ENCODE data around the gene RAB26. TPM values are rescaled to one million over a fixed set of nuclear protein-coding genes. Genes with fewer than 3 reads are reported as not detected.

RAB26 gene
- total RNA-seq, 1 donor from 2014 or later, result 2.1 TPM

- DNase-seq (ENCODE audit: low spot score), result peak; percentile 29
- H3K36me3 ChIP-seq, result no peaks in the 10 kb centered on the region
- H3K9me3 ChIP-seq (ENCODE audit: low read depth), result no peaks in the 10 kb centered on the region
- peak overlapping the region; percentile 64 for H3K4me3 Mint-ChIP-seq
- H3K36me3 Mint-ChIP-seq, result peaks cover 2% of the 10 kb centered on the region
- H3K27me3 Mint-ChIP-seq (ENCODE audit: insufficient read depth, low read depth), result peaks cover 5% of the 10 kb centered on the region
- H3K4me3 ChIP-seq, result no peak overlapping the region
- H2AFZ ChIP-seq (replicated peaks), result no peak overlapping the region
- H3K4me1 Mint-ChIP-seq, result peaks cover 34% of the 10 kb centered on the region
- peaks cover 89% of the 10 kb centered on the region for H3K79me2 ChIP-seq (ENCODE audit: low read depth)
- H3K27ac ChIP-seq, result peak overlapping the region; percentile 37
- peaks cover 76% of the 10 kb centered on the region for H4K20me1 ChIP-seq (ENCODE audit: low read depth)
- no peaks in the 10 kb centered on the region for H3K9me3 Mint-ChIP-seq
- no peak overlapping the region for H3K4me2 ChIP-seq
- peaks cover 25% of the 10 kb centered on the region for H3K4me1 ChIP-seq
- H3K27me3 ChIP-seq, result no peaks in the 10 kb centered on the region
- no peak for TF ChIP-seq EZH2 (IDR thresholded peaks at IDR 0.05)
- TF ChIP-seq EZH2phosphoT487 (IDR thresholded peaks at IDR 0.05), result no peak
- TF ChIP-seq, protein P1, sequence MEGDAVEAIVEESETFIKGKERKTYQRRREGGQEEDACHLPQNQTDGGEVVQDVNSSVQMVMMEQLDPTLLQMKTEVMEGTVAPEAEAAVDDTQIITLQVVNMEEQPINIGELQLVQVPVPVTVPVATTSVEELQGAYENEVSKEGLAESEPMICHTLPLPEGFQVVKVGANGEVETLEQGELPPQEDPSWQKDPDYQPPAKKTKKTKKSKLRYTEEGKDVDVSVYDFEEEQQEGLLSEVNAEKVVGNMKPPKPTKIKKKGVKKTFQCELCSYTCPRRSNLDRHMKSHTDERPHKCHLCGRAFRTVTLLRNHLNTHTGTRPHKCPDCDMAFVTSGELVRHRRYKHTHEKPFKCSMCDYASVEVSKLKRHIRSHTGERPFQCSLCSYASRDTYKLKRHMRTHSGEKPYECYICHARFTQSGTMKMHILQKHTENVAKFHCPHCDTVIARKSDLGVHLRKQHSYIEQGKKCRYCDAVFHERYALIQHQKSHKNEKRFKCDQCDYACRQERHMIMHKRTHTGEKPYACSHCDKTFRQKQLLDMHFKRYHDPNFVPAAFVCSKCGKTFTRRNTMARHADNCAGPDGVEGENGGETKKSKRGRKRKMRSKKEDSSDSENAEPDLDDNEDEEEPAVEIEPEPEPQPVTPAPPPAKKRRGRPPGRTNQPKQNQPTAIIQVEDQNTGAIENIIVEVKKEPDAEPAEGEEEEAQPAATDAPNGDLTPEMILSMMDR (IDR thresholded peaks at IDR 0.05), result no peak
- H3F3A ChIP-seq (ENCODE audit: low read depth), result peaks cover 18% of the 10 kb centered on the region
- peak overlapping the region; percentile 85 for H3K27ac Mint-ChIP-seq
- H3K9ac ChIP-seq, result peak overlapping the region; percentile 59
Observed at GRCh38 chr16:2159175-2159838, 10.9 kb downstream of the RAB26 start.

GRCh38 chr16:2160915-2161551, 12.6 kb downstream of the RAB26 start:
- TF ChIP-seq, protein P1 (IDR thresholded peaks at IDR 0.05), result no peak
- TF ChIP-seq EZH2phosphoT487 (IDR thresholded peaks at IDR 0.05) (no peak), EZH2 (IDR thresholded peaks at IDR 0.05) (no peak)
- Mint-ChIP-seq H3K36me3 (peaks cover 4% of the 10 kb centered on the region), H3K4me3 (no peak overlapping the region), H3K27me3 (ENCODE audit: insufficient read depth, low read depth) (peaks cover 2% of the 10 kb centered on the region), H3K27ac (no peak overlapping the region), H3K4me1 (peaks cover 25% of the 10 kb centered on the region), H3K9me3 (no peaks in the 10 kb centered on the region)
- H3K36me3 ChIP-seq, result no peaks in the 10 kb centered on the region
- H2AFZ ChIP-seq (replicated peaks), result no peak overlapping the region
- DNase-seq (ENCODE audit: low spot score), result no peak
- peaks cover 66% of the 10 kb centered on the region for H4K20me1 ChIP-seq (ENCODE audit: low read depth)
- no peaks in the 10 kb centered on the region for H3K9me3 ChIP-seq (ENCODE audit: low read depth)
- peaks cover 24% of the 10 kb centered on the region for H3K4me1 ChIP-seq
- H3F3A ChIP-seq (ENCODE audit: low read depth), result peaks cover 13% of the 10 kb centered on the region
- H3K9ac ChIP-seq, result peak overlapping the region; percentile 37
- no peak overlapping the region for H3K4me3 ChIP-seq
- peak overlapping the region; percentile 53 for H3K27ac ChIP-seq
- H3K27me3 ChIP-seq, result no peaks in the 10 kb centered on the region
- H3K79me2 ChIP-seq (ENCODE audit: low read depth), result peaks cover 81% of the 10 kb centered on the region
- no peak overlapping the region for H3K4me2 ChIP-seq

DNA sequence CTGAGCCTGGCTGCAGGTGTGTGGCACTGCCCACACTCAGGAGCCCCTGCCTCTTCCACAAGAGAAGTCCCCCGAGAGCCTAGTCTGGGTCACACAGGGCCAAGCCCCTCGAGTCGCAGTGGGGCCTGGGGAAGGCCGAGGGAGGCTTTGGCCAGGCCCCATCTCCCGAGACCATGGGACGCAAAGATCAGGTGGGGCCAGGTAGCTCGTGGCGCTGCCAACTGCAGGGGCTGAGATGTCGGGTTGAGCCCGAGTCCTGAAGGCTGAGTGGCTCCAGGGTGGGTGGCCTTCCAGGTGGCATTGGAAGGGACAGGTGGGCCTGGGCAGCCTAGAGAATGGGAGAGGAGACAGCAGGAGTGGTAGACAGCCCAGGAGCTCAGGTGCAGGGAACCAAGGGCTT, 13.5 kb downstream of the RAB26 start:
- Mint-ChIP-seq H3K4me3 (no peak overlapping the region), H3K4me1 (peaks cover 17% of the 10 kb centered on the region), H3K27me3 (ENCODE audit: insufficient read depth, low read depth) (peaks cover 2% of the 10 kb centered on the region), H3K9me3 (no peaks in the 10 kb centered on the region), H3K36me3 (peaks cover 2% of the 10 kb centered on the region), H3K27ac (no peak overlapping the region)
- no peak for TF ChIP-seq EZH2phosphoT487 (IDR thresholded peaks at IDR 0.05)
- TF ChIP-seq, protein P1 (IDR thresholded peaks at IDR 0.05), result no peak
- no peak for TF ChIP-seq EZH2 (IDR thresholded peaks at IDR 0.05)
- peaks cover 8% of the 10 kb centered on the region for H3F3A ChIP-seq (ENCODE audit: low read depth)
- no peak overlapping the region for H3K4me3 ChIP-seq
- H3K36me3 ChIP-seq, result no peaks in the 10 kb centered on the region
- H3K27ac ChIP-seq, result no peak overlapping the region
- H3K9ac ChIP-seq, result no peak overlapping the region
- no peak overlapping the region for H2AFZ ChIP-seq (replicated peaks)
- H3K4me2 ChIP-seq, result no peak overlapping the region
- DNase-seq (ENCODE audit: low spot score), result no peak
- no peaks in the 10 kb centered on the region for H3K9me3 ChIP-seq (ENCODE audit: low read depth)
- H3K79me2 ChIP-seq (ENCODE audit: low read depth), result peaks cover 72% of the 10 kb centered on the region
- H3K4me1 ChIP-seq, result peaks cover 18% of the 10 kb centered on the region
- no peaks in the 10 kb centered on the region for H3K27me3 ChIP-seq
- H4K20me1 ChIP-seq (ENCODE audit: low read depth), result peaks cover 57% of the 10 kb centered on the region

Measured in neural progenitor cell (in vitro differentiated cells).